WTC11 (cell line): ENCODE data around the gene TYW1B.
"Not testable (repeated sequence)": the region's sequence is repeated elsewhere in the genome, so short reads cannot be mapped to it uniquely, and the experiment has no call there.

Source experiments
- CREB1 ChIP-seq: sonication (generic); formaldehyde crosslinking; IDR thresholded peaks from 2 replicates; pipeline ENCODE4 v1.8.0; 2023; ENCODE audit warnings: mild to moderate bottlenecking, missing genetic modification reagents
- CTCF ChIP-seq: fragments of 200-600 bp; IDR thresholded peaks from 2 replicates; pipeline ENCODE4 v1.8.0; 2022; ENCODE audit warnings: antibody characterized with exemption
- ELF4 ChIP-seq: sonication (generic); formaldehyde crosslinking; IDR thresholded peaks from 2 replicates; pipeline ENCODE4 v1.8.1; 2022; ENCODE audit warnings: low read depth, mild to moderate bottlenecking, moderate library complexity, missing genetic modification reagents
- HMGA2 ChIP-seq: fragments of 250-450 bp; sonication (Bioruptor Pico); IDR thresholded peaks from 2 replicates; pipeline ENCODE4 v1.4.0; 2021; ENCODE audit warnings: mild to moderate bottlenecking, moderate library complexity
- TCF7 ChIP-seq: sonication (generic); formaldehyde crosslinking; IDR thresholded peaks from 2 replicates; pipeline ENCODE4 v1.8.0; 2022; ENCODE audit warnings: mild to moderate bottlenecking, low read depth, missing genetic modification reagents, moderate library complexity
- USF1 ChIP-seq: sonication (generic); formaldehyde crosslinking; IDR thresholded peaks from 2 replicates; pipeline ENCODE4 v1.8.0; 2022; ENCODE audit warnings: mild to moderate bottlenecking, missing genetic modification reagents
- ZNF121 ChIP-seq: sonication (generic); formaldehyde crosslinking; IDR thresholded peaks from 2 replicates; pipeline ENCODE4 v1.8.0; 2023; ENCODE audit warnings: missing genetic modification reagents
- ZNF219 ChIP-seq: sonication (generic); formaldehyde crosslinking; IDR thresholded peaks from 2 replicates; pipeline ENCODE4 v1.8.0; 2023; ENCODE audit warnings: missing genetic modification reagents, mild to moderate bottlenecking, borderline replicate concordance
- ZNF317 ChIP-seq: sonication (generic); formaldehyde crosslinking; IDR thresholded peaks from 2 replicates; pipeline ENCODE4 v1.8.1; 2023; ENCODE audit warnings: low read depth, mild to moderate bottlenecking, moderate library complexity, missing genetic modification reagents, borderline replicate concordance
- ZNF671 ChIP-seq: fragments of 250-450 bp; sonication (Bioruptor Pico); IDR thresholded peaks from 2 replicates; pipeline ENCODE4 v1.8.0; 2021; ENCODE audit warnings: mild to moderate bottlenecking
- TF ChIP-seq, protein P1 (sequence below): sonication (generic); formaldehyde crosslinking; IDR thresholded peaks from 2 replicates; pipeline ENCODE4 v1.8.1; 2022; ENCODE audit warnings: missing genetic modification reagents, borderline replicate concordance
- TF ChIP-seq, protein P2 (sequence below): sonication (generic); formaldehyde crosslinking; conservative IDR thresholded peaks from 2 replicates; pipeline ENCODE4 v1.8.1; 2023; ENCODE audit warnings: mild to moderate bottlenecking, low read depth, missing genetic modification reagents, moderate library complexity

GRCh38 chr7:72730384-72730783, 97.6 kb downstream of the TYW1B start:
- not testable (repeated sequence) for TF ChIP-seq TCF7 (CRISPR knock-in tag); CTCF; ZNF121 (CRISPR knock-in tag); ZNF317; ZNF671 (CRISPR knock-in tag); ZNF219 (CRISPR knock-in tag); HMGA2; ELF4 (CRISPR knock-in tag); USF1; CREB1 (CRISPR knock-in tag)
- TF ChIP-seq, protein P1, sequence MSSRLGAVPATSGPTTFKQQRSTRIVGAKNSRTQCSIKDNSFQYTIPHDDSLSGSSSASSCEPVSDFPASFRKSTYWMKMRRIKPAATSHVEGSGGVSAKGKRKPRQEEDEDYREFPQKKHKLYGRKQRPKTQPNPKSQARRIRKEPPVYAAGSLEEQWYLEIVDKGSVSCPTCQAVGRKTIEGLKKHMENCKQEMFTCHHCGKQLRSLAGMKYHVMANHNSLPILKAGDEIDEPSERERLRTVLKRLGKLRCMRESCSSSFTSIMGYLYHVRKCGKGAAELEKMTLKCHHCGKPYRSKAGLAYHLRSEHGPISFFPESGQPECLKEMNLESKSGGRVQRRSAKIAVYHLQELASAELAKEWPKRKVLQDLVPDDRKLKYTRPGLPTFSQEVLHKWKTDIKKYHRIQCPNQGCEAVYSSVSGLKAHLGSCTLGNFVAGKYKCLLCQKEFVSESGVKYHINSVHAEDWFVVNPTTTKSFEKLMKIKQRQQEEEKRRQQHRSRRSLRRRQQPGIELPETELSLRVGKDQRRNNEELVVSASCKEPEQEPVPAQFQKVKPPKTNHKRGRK (CRISPR knock-in tag) = 0 out of 2 replicates have a peak, but pooled peaks have one; percentile 45
- TF ChIP-seq, protein P2, sequence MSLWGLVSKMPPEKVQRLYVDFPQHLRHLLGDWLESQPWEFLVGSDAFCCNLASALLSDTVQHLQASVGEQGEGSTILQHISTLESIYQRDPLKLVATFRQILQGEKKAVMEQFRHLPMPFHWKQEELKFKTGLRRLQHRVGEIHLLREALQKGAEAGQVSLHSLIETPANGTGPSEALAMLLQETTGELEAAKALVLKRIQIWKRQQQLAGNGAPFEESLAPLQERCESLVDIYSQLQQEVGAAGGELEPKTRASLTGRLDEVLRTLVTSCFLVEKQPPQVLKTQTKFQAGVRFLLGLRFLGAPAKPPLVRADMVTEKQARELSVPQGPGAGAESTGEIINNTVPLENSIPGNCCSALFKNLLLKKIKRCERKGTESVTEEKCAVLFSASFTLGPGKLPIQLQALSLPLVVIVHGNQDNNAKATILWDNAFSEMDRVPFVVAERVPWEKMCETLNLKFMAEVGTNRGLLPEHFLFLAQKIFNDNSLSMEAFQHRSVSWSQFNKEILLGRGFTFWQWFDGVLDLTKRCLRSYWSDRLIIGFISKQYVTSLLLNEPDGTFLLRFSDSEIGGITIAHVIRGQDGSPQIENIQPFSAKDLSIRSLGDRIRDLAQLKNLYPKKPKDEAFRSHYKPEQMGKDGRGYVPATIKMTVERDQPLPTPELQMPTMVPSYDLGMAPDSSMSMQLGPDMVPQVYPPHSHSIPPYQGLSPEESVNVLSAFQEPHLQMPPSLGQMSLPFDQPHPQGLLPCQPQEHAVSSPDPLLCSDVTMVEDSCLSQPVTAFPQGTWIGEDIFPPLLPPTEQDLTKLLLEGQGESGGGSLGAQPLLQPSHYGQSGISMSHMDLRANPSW (CRISPR knock-in tag) = not testable (repeated sequence)
